A549 (cell line): ENCODE results near the gene FOXF2.

ENCODE experiments used
- BHLHE40 ChIP-seq: IDR thresholded peaks from 2 replicates; pipeline ENCODE4 v1.6.1; 2012; ENCODE audit warnings: low read depth, low read length, inconsistent platforms
- CEBPB ChIP-seq, 2 experiments: fragments of >200 bp in 1 of 2; sonication (Bioruptor Twin) in 1 of 2; formaldehyde crosslinking in 1 of 2; IDR thresholded peaks; 2 replicates each; pipeline ENCODE4 v1.6.1; 2012 to 2016
- FOSL2 ChIP-seq, 2 experiments: fragments of 450-650 bp in 1 of 2; fragments of >200 bp in 1 of 2; sonication (Bioruptor Twin) in 1 of 2; formaldehyde crosslinking; IDR thresholded peaks; 2 replicates each; pipeline versions ENCODE4 v1.5.0 to v1.6.1; 2016 to 2020; ENCODE audit warnings: mild to moderate bottlenecking in 1 of 2, moderate library complexity in 1 of 2
- MAZ ChIP-seq: fragments of 150-350 bp; IDR thresholded peaks from 2 replicates; pipeline ENCODE4 v1.6.1; 2014; ENCODE audit warnings: antibody characterized with exemption, low read depth, low read length, borderline replicate concordance
- MYC ChIP-seq: IDR thresholded peaks from 2 replicates; pipeline ENCODE4 v1.6.1; 2012; ENCODE audit warnings: mild to moderate bottlenecking, inconsistent platforms, low read length, improper control_type of control experiment, borderline replicate concordance
- PBX3 ChIP-seq: IDR thresholded peaks from 2 replicates; pipeline ENCODE4 v1.6.1; 2012
- POLR2A ChIP-seq: IDR thresholded peaks from 2 replicates; pipeline ENCODE4 v1.6.1; 2012; ENCODE audit warnings: mild to moderate bottlenecking, low read length
- RAD21 ChIP-seq, 2 experiments: fragments of >200 bp in 1 of 2; sonication (Bioruptor Twin) in 1 of 2; formaldehyde crosslinking in 1 of 2; IDR thresholded peaks in 1 of 2; conservative IDR thresholded peaks in 1 of 2; 2 replicates in 1 of 2; 3 replicates in 1 of 2; pipeline ENCODE4 v1.6.1; 2012 to 2018; ENCODE audit warnings: inconsistent platforms in 1 of 2
- RFX5 ChIP-seq: fragments of 450-650 bp; IDR thresholded peaks from 2 replicates; pipeline ENCODE4 v1.7.1; 2014; ENCODE audit warnings: antibody characterized with exemption, mild to moderate bottlenecking, moderate library complexity
- ZNF302 ChIP-seq: fragments of 250-450 bp; sonication (Bioruptor Pico); IDR thresholded peaks from 2 replicates; pipeline ENCODE4 v1.9.0; 2021; ENCODE audit warnings: inconsistent platforms, mild to moderate bottlenecking, moderate library complexity
- TF ChIP-seq, protein P1 (sequence below): fragments of >200 bp; sonication (Bioruptor Twin); formaldehyde crosslinking; IDR thresholded peaks from 3 replicates; pipeline ENCODE4 v1.5.1; 2016
- TF ChIP-seq, protein P2 (sequence below): IDR thresholded peaks from 2 replicates; pipeline ENCODE4 v1.6.1; 2012
- TF ChIP-seq, protein P3 (sequence below): fragments of 200-600 bp; sonication (generic); IDR thresholded peaks from 2 replicates; pipeline ENCODE4 v1.6.1; 2016; ENCODE audit warnings: antibody characterized with exemption, mild to moderate bottlenecking, moderate library complexity

DNA sequence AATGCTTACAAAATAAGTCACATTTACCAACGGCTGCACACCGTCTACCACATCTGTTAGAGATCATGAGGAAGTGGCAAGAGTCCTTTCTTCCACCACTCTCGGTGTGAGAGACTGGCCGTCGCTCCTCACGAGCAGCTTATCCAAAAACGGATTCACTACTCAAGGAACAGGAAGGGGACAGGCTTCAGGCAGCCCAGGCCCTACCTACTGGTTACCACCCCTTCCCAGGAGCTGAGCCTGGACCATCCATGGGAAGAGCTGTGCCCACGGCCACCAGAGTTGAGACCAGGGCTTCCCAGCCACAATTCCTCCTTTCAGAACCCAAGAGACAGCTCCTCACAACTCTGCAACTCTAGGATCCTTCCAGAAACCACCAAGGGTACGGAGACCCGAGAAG, 37.0 kb downstream of the FOXF2 start:
- TF ChIP-seq, protein P1, sequence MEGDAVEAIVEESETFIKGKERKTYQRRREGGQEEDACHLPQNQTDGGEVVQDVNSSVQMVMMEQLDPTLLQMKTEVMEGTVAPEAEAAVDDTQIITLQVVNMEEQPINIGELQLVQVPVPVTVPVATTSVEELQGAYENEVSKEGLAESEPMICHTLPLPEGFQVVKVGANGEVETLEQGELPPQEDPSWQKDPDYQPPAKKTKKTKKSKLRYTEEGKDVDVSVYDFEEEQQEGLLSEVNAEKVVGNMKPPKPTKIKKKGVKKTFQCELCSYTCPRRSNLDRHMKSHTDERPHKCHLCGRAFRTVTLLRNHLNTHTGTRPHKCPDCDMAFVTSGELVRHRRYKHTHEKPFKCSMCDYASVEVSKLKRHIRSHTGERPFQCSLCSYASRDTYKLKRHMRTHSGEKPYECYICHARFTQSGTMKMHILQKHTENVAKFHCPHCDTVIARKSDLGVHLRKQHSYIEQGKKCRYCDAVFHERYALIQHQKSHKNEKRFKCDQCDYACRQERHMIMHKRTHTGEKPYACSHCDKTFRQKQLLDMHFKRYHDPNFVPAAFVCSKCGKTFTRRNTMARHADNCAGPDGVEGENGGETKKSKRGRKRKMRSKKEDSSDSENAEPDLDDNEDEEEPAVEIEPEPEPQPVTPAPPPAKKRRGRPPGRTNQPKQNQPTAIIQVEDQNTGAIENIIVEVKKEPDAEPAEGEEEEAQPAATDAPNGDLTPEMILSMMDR, result no peak
- TF ChIP-seq, protein P2, sequence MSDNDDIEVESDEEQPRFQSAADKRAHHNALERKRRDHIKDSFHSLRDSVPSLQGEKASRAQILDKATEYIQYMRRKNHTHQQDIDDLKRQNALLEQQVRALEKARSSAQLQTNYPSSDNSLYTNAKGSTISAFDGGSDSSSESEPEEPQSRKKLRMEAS, result no peak
- no peak for TF ChIP-seq CEBPB (IDR thresholded peaks at IDR 0.05)
- TF ChIP-seq, protein P3, sequence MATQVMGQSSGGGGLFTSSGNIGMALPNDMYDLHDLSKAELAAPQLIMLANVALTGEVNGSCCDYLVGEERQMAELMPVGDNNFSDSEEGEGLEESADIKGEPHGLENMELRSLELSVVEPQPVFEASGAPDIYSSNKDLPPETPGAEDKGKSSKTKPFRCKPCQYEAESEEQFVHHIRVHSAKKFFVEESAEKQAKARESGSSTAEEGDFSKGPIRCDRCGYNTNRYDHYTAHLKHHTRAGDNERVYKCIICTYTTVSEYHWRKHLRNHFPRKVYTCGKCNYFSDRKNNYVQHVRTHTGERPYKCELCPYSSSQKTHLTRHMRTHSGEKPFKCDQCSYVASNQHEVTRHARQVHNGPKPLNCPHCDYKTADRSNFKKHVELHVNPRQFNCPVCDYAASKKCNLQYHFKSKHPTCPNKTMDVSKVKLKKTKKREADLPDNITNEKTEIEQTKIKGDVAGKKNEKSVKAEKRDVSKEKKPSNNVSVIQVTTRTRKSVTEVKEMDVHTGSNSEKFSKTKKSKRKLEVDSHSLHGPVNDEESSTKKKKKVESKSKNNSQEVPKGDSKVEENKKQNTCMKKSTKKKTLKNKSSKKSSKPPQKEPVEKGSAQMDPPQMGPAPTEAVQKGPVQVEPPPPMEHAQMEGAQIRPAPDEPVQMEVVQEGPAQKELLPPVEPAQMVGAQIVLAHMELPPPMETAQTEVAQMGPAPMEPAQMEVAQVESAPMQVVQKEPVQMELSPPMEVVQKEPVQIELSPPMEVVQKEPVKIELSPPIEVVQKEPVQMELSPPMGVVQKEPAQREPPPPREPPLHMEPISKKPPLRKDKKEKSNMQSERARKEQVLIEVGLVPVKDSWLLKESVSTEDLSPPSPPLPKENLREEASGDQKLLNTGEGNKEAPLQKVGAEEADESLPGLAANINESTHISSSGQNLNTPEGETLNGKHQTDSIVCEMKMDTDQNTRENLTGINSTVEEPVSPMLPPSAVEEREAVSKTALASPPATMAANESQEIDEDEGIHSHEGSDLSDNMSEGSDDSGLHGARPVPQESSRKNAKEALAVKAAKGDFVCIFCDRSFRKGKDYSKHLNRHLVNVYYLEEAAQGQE, result no peak
- TF ChIP-seq PBX3, result no peak
- TF ChIP-seq ZNF302 (CRISPR knock-in tag), result no peak
- TF ChIP-seq POLR2A, result no peak
- TF ChIP-seq RAD21 (conservative IDR thresholded peaks at IDR 0.05 in 1 of 2, IDR thresholded peaks at IDR 0.05 in 1 of 2), result no peak
- no peak for TF ChIP-seq FOSL2 (IDR thresholded peaks at IDR 0.05)
- no peak for TF ChIP-seq FOSL2 (CRISPR knock-in tag; IDR thresholded peaks at IDR 0.05)
- no peak for TF ChIP-seq BHLHE40
- no peak for TF ChIP-seq RFX5
- no peak for TF ChIP-seq MAZ
- TF ChIP-seq MYC, result no peak
